ENCODE measurements around the gene PLEKHG5.
"Not testable (repeated sequence)": the region's sequence is repeated elsewhere in the genome, so short reads cannot be mapped to it uniquely, and the experiment has no call there.

The PLEKHG5 gene

GRCh38 chr1:6461538-6462411 is 29.7 kb downstream of the PLEKHG5 start:
- DNase-seq, result no peak

GRCh38 chr1:6461051-6461530 is 30.4 kb downstream of the PLEKHG5 start:
- DNase-seq, result no peak

- peak; percentile 94 for DNase-seq
These were observed 31.0 kb downstream of the PLEKHG5 start for GRCh38 chr1:6460301-6461050.

- DNase-seq, result peak; percentile 77
These were observed 31.6 kb downstream of the PLEKHG5 start for GRCh38 chr1:6459850-6460265.

DNA sequence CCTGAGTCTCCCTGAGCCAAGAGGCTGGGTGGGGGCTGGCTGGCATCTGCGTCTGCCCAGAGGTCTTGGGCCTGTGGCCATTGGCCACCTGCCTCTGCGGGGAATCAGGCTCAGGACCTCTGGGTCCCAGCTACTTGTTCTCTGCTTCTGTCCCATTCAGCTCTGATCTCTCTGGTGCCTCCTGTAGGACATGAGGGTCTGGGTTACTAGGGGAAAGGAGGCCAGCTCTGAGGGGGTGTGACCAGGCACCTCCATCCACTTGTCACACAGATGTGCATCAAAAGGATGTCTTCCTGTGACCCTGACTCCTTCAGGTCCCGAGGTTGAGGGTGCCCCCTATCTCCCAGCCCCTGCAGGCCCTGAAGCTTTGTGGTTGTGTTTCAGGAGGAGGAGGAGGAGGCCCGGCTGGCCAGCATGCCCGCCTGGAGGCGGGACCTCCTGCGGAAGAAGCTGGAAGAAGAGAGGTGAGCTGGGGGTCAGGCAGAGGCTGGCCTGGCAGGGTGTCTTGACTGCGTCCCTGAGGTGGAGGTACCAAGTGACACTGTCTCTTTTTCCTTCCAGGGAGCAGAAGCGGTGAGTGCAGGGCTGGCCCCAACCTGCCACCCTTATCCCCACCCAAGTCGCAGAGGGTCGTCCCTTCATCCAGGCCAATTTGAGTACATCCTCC is 34.5 kb downstream of the PLEKHG5 start:
- no peak for DNase-seq

- DNase-seq, result not testable (repeated sequence)
These were observed 35.5 kb downstream of the PLEKHG5 start for GRCh38 chr1:6455752-6456520.

DNA sequence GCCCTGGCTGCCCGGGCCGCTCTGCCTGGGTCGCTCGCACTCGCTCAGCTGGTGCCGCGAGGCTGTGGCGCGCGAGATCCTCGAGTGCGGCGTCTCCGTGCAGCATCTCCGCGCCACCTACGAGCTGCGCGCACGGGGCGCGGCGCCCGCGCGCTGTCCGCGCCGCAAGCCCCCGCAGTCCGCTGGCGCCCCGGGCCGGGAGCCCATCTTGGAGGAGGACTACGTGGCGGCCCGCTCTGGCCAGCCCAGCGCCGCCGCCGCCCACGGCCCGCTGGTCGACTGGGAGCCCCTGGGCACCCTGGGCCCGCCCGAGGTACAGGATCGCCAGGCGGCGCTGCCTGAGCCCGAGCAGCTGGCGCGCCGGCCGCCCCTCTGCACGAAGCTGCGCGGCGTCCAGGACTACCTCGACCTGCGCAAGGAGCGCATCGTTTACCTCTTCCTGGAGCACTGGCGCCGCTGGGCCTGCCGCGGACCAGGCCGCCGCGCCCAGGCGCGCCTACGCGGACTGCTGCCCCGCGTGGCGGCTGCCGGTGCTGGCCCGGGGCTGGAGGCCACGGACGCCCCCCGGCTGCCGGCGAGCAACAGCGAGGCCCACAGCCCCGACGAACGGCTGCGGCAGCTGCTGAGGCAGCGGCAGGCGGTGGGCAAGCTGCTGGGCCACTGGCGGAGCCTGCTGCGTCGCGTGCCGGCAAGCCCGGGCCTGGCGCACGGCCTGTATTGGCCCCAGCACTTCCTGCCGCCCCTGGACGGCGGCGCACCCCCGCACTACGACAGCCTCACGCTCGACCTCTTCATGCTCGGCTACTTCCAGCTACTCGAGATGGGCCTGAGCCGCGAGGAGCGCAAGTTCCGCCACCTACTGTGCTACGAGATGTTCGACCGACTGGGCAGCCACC is 36.4 kb downstream of the PLEKHG5 start:
- DNase-seq, result peak; percentile 52

GRCh38 chr1:6453895-6454855 is 37.3 kb downstream of the PLEKHG5 start:
- not testable (repeated sequence) for DNase-seq

- DNase-seq, result no peak
These were observed 40.5 kb downstream of the PLEKHG5 start for GRCh38 chr1:6450943-6451373.

DNA sequence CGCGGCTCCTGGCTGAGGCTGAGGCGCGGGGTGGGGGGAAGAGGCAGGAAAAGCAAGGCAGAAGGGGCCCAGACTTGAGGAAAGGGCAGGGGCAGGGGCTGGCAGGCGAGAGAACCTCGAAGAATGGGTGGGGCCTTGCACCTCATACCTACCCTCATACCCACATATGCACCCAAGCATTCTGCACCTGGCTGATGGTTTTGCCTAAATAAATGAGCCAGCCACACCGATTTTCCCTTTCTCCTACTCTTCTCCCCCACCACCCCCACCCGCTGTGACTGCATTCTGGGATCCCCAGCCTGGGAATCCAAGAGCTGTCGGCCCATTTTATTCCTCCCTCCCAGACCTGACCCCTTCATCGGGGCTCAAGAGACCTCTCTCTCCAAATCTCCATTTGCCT is 41.0 kb downstream of the PLEKHG5 start:
- not testable (repeated sequence) for DNase-seq

DNA sequence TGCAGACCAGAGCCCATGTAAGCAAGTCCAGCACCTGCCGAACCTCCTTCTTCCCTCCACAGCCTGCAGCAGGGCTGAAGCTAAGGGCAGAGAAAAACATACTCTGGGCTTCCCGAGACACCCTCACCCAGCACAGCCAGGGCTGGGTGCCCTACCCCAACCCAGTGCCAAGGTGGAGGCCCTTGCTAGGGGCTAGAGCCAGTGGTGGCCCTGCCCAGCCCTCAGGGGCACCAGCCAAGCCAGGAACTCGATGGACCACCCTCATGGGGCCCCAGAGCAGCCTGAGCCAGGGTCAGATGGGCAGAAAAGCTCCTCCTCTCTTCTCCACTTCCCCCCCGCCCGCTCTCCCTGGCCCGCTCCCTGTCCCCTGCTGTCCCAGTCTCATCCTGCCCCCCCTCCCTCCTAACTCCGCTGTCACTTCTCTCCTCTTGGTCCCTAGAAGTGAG is 41.4 kb downstream of the PLEKHG5 start:
- no peak for DNase-seq

DNA sequence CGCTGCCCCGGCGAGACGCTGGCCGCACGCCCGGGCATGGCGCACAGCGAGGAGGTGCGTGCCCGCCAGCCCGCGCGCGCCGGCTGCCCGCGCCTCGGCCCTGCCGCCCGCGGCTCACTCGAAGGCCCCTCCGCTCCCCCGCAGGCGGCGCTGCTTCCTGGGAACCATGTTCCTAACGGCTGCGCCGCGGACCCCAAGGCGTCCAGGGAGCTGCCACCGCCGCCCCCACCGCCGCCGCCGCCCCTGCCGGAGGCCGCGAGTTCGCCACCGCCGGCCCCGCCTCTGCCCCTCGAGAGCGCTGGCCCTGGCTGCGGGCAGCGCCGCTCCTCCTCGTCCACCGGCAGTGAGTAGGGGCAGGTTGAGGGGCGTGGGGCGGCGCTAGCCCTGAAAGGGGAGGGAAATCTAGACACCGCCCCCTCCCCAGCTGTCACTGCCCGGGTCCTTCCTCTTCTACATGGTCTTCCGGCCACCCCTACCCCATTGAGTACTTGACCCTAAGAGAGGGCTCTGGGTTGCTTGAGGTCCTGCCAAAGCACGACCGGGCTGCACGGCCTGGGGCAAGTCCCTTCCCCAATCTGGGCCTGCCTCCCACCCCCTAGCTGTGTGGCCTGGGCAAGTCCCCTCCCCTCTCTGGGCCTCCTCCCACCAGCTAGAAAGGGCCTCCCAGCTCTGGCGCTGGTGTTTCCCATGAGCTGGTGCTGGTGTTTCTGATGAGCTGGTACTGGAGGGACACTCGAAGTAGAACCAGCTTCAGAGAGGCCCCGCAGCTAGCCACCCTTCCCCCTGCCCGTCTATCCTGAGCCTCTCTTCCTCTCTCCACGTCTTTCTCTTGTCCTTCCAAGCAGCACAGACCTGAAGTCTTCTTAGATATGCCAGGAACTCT is 42.5 kb downstream of the PLEKHG5 start:
- DNase-seq, result peak; percentile 40

DNA sequence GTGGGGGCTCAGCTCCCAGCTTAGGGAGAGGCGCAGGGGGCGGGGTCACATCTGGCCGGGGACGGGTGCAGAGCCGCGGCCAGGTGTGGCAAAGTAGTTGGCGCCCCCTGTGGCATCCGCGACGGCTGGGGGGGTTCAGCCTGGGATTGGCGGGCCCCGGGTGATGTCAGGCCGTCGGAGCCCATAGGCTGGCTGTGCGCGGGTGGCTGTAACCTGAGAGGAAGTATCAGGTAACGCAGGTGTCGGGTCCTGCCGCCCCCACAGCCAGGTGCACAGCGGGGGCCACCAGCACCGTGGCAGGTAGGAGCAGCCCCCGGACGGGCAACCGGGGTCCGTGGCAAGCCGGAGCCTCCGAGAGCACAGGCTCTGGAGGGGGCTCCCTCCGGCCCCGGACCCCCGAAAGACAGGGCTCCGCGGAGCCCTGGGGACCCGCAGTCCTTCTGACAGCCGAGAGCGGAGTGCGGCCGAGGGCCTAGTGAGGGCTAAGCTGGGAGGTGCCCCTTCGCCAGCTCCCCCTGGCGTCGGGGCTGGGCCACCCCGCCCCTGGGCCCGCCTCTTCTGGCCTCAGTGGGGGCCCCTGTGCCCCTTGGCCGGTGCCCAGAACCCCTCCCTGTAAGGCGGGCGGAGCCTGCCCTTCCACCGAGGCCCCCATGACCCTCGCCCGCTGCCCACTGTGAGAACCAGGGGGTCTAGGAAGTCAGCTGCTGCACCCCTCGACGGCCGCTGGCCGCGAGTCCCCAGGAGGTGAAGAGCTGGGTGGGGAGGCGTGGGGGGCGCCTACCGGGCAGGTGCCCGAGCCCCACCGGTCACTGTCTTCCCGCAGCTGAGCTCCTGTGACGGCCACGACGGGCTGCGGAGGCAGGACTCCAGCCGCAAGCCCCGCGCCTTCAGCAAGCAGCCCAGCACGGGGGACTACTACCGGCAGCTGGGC is 43.4 kb downstream of the PLEKHG5 start:
- peak; percentile 68 for DNase-seq

DNA sequence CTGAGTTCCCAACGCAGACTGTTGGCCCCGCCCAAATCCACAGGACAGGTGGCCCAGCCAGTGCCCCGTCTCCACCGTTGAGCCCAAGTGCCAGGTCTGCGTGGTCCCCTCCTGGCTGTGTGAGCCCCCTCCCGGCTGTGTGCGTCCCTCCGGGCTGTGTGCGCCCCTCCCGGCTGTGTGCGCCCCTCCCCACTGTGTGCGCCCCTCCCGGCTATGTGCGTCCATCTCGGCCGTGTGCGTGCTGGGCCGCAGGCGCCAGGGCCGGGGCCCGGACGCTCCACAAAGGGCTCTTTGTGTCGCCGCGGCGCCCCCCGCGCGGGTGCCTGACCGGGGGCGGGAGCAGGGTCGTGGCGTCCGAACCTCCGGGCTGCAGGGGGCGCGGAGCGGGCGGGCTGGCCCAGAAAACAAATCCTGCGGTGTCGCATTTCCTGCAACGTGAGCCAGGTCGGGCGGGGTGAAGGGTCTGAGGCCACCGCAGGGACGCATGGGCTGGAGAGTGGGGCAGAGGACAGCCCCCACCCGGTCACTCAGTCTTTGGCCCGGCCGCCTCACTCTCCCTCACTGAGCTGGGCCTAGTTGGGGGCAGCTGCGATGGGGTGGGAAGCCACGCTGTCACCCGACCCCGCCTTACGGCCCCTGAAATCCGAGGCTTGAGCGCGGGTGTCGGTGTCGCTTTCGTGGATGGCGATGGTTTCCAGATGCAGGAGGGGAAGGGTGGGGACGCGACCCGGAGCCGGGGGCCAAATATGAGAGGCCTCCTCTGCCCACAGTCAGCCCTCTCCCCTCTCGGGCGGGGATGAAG is 44.2 kb downstream of the PLEKHG5 start:
- DNase-seq, result no peak

- no peak for DNase-seq
These were observed 44.8 kb downstream of the PLEKHG5 start for GRCh38 chr1:6446665-6447015.

DNA sequence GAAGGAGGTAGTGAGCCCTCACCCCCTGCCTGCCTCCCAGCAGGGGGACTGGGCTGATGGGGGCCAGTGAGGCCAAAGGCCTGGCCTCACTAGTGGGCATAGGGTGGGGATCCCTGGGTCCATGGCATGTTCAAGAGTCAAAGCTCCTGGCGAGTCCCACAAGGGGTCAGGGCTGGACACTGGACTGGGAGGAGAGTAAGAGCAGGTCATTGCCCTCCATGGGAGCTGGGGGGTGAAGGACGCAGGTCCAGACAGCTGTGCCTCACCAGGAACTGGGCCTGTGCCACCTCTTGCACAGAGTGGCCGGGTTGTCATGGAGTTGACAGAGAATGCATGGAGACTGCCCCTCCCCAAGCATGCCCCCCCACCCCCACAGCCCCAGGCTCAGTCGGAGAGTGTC is 45.5 kb downstream of the PLEKHG5 start:
- DNase-seq, result not testable (repeated sequence)

Data from CD4-positive, alpha-beta T cell treated with Interleukin-21 for 1 hour (primary cell).